H9 (cell line): Measurements from ENCODE around the gene EIF4E. TPM values are rescaled to one million over a fixed set of nuclear protein-coding genes. Genes with fewer than 3 reads are reported as not detected.

Source experiments
- DNase-seq: peaks from one replicate; pipeline ENCODE4 v3.0.0-alpha.2; 2017
- H2AFZ ChIP-seq: one replicate; pipeline ENCODE4 v1.6.1; 2013; ENCODE audit warnings: mild to moderate bottlenecking, low read length, control low read depth, moderate library complexity
- H2AK5ac ChIP-seq: 2 replicates; pipeline ENCODE4 v1.6.1; 2013; ENCODE audit warnings: low read length, control low read depth, mixed read lengths; ENCODE audit not compliant: insufficient read length
- H2BK120ac ChIP-seq: one replicate; pipeline ENCODE4 v1.6.1; 2013; ENCODE audit warnings: low read depth, mild to moderate bottlenecking, low read length, control low read depth, inconsistent platforms; ENCODE audit not compliant: poor library complexity, severe bottlenecking
- H2BK12ac ChIP-seq: 2 replicates; pipeline ENCODE4 v1.6.1; 2013; ENCODE audit warnings: low read length, control low read depth, mixed read lengths, low read depth; ENCODE audit not compliant: insufficient read length
- H2BK15ac ChIP-seq: 2 replicates; pipeline ENCODE4 v1.6.1; 2013; ENCODE audit warnings: low read depth, low read length, control low read depth
- H2BK20ac ChIP-seq: one replicate; pipeline ENCODE4 v1.6.1; 2013; ENCODE audit warnings: low read depth, mild to moderate bottlenecking, low read length, control low read depth, inconsistent platforms; ENCODE audit not compliant: poor library complexity, severe bottlenecking
- H2BK5ac ChIP-seq: 2 replicates; pipeline ENCODE4 v1.6.1; 2013; ENCODE audit warnings: low read length, control low read depth, mixed read lengths; ENCODE audit not compliant: insufficient read length
- H3K14ac ChIP-seq: 2 replicates; pipeline ENCODE4 v1.6.1; 2013; ENCODE audit warnings: low read length, control low read depth; ENCODE audit not compliant: insufficient read depth
- H3K18ac ChIP-seq: 2 replicates; pipeline ENCODE4 v1.6.1; 2013; ENCODE audit warnings: low read depth, mild to moderate bottlenecking, mixed read lengths, low read length, control low read depth; ENCODE audit not compliant: insufficient read length
- H3K23ac ChIP-seq: 2 replicates; pipeline ENCODE4 v1.6.1; 2013; ENCODE audit warnings: low read length, control low read depth, mixed read lengths, low read depth; ENCODE audit not compliant: insufficient read length
- H3K23me2 ChIP-seq: 2 replicates; pipeline ENCODE4 v1.6.1; 2013; ENCODE audit warnings: low read depth, mild to moderate bottlenecking, mixed read lengths, low read length, control low read depth; ENCODE audit not compliant: insufficient read length, poor library complexity, severe bottlenecking
- H3K27ac ChIP-seq: 2 replicates; pipeline ENCODE4 v1.5.1; 2013; ENCODE audit warnings: low read length, control low read depth, mixed read lengths, low read depth; ENCODE audit not compliant: insufficient read length
- H3K27me3 ChIP-seq: 2 replicates; pipeline ENCODE4 v1.6.1; 2013; ENCODE audit warnings: low read length, control low read depth, inconsistent platforms; ENCODE audit not compliant: insufficient read depth
- H3K4ac ChIP-seq: 2 replicates; pipeline ENCODE4 v1.6.1; 2013; ENCODE audit warnings: low read depth, mild to moderate bottlenecking, control low read depth, inconsistent platforms, low read length, moderate library complexity
- H3K4me1 ChIP-seq: 2 replicates; pipeline ENCODE4 v1.6.1; 2013; ENCODE audit warnings: low read length, control low read depth, inconsistent platforms; ENCODE audit not compliant: insufficient read depth
- H3K4me2 ChIP-seq: 2 replicates; pipeline ENCODE4 v1.6.1; 2013; ENCODE audit warnings: low read length, control low read depth, mixed read lengths; ENCODE audit not compliant: insufficient read length, insufficient read depth
- H3K56ac ChIP-seq: 2 replicates; pipeline ENCODE4 v1.6.1; 2013; ENCODE audit warnings: low read depth, mild to moderate bottlenecking, mixed read lengths, low read length, control low read depth; ENCODE audit not compliant: insufficient read length
- H3K79me1 ChIP-seq: 2 replicates; pipeline ENCODE4 v1.6.1; 2013; ENCODE audit warnings: low read depth, mild to moderate bottlenecking, moderate library complexity, low read length, control low read depth, inconsistent platforms; ENCODE audit not compliant: insufficient read depth, poor library complexity, severe bottlenecking
- H3K79me2 ChIP-seq: 2 replicates; pipeline ENCODE4 v1.6.1; 2013; ENCODE audit warnings: low read length, control low read depth, inconsistent platforms; ENCODE audit not compliant: insufficient read depth
- H3K9ac ChIP-seq: 2 replicates; pipeline ENCODE4 v1.6.1; 2013; ENCODE audit warnings: low read length, control low read depth, mixed read lengths; ENCODE audit not compliant: insufficient read length; ENCODE audit errors: extremely low read depth
- H3K9me3 ChIP-seq: one replicate; pipeline ENCODE4 v1.6.1; 2013; ENCODE audit warnings: low read depth, low read length, inconsistent platforms; ENCODE audit not compliant: control insufficient read depth
- H3T11ph ChIP-seq: one replicate; pipeline ENCODE4 v1.6.1; 2013; ENCODE audit warnings: mild to moderate bottlenecking, low read length, control low read depth, inconsistent platforms
- H4K20me1 ChIP-seq: one replicate; pipeline ENCODE4 v1.6.1; 2013; ENCODE audit not compliant: control insufficient read depth, insufficient read length, insufficient read depth
- H4K5ac ChIP-seq: 2 replicates; pipeline ENCODE4 v1.6.1; 2013; ENCODE audit warnings: low read depth, mild to moderate bottlenecking, mixed read lengths, low read length, control low read depth; ENCODE audit not compliant: insufficient read length
- H4K8ac ChIP-seq: replicated peaks from 2 replicates; pipeline ENCODE4 v1.6.1; 2013; ENCODE audit warnings: low read length, control low read depth, mixed read lengths, low read depth; ENCODE audit not compliant: insufficient read length
- H4K91ac ChIP-seq: 2 replicates; pipeline ENCODE4 v1.6.1; 2013; ENCODE audit warnings: low read depth, mild to moderate bottlenecking, moderate library complexity, mixed read lengths, low read length, control low read depth; ENCODE audit not compliant: insufficient read length
- H3K27ac Mint-ChIP-seq, 3 experiments: 2 replicates in 2 of 3; 3 replicates in 1 of 3; pipeline ENCODE4 v1.8.0; 2020 to 2021; ENCODE audit warnings: mixed read lengths in 3 of 3, mild to moderate bottlenecking in 1 of 3, moderate library complexity in 1 of 3
- H3K27me3 Mint-ChIP-seq: 2 replicates; pipeline ENCODE4 v1.8.0; 2021; ENCODE audit warnings: low read depth, mild to moderate bottlenecking, moderate library complexity, mixed read lengths
- H3K36me3 Mint-ChIP-seq, 3 experiments: 2 replicates in 2 of 3; 3 replicates in 1 of 3; pipeline ENCODE4 v1.8.0; 2020 to 2021; ENCODE audit warnings: low read depth in 3 of 3, mixed read lengths in 3 of 3; ENCODE audit not compliant: insufficient read depth in 1 of 3
- H3K4me1 Mint-ChIP-seq, 2 experiments: 2 replicates each; pipeline ENCODE4 v1.8.0; 2020; ENCODE audit warnings: mixed read lengths in 2 of 2
- H3K4me3 Mint-ChIP-seq, 2 experiments: 2 replicates in 1 of 2; 3 replicates in 1 of 2; pipeline ENCODE4 v1.8.0; 2020 to 2021; ENCODE audit warnings: mild to moderate bottlenecking in 2 of 2, mixed read lengths in 2 of 2, moderate library complexity in 1 of 2
- H3K9me3 Mint-ChIP-seq, 2 experiments: 2 replicates in 1 of 2; 3 replicates in 1 of 2; pipeline ENCODE4 v1.8.0; 2020; ENCODE audit warnings: mild to moderate bottlenecking in 2 of 2, mixed read lengths in 2 of 2, moderate library complexity in 1 of 2
- WGBS: extraction: QIAGEN DNeasy Blood & Tissue Kit; methylation state at CpG from one replicate; pipeline ENCODE4 v1.1.7; 2013; ENCODE audit warnings: missing lambda C conversion rate, low lambda C conversion rate, mixed read lengths; ENCODE audit not compliant: insufficient read length; ENCODE audit errors: extremely low coverage; 5-methylcytosine and 5-hydroxymethylcytosine counted together
- total RNA-seq: library from RNA; stranded (reverse); gene quantifications from 2 replicates; pipeline ENCODE4 v1.2.1, GENCODE V29; 2021
- TF ChIP-seq, protein P1 (sequence below): fragments of 200-600 bp; sonication (generic); conservative IDR thresholded peaks from 3 replicates; pipeline ENCODE4 v1.8.0; 2021; ENCODE audit warnings: antibody characterized with exemption, mild to moderate bottlenecking

EIF4E gene
- total RNA-seq, 1 experiment from 2014 or later: 163 TPM

DNA sequence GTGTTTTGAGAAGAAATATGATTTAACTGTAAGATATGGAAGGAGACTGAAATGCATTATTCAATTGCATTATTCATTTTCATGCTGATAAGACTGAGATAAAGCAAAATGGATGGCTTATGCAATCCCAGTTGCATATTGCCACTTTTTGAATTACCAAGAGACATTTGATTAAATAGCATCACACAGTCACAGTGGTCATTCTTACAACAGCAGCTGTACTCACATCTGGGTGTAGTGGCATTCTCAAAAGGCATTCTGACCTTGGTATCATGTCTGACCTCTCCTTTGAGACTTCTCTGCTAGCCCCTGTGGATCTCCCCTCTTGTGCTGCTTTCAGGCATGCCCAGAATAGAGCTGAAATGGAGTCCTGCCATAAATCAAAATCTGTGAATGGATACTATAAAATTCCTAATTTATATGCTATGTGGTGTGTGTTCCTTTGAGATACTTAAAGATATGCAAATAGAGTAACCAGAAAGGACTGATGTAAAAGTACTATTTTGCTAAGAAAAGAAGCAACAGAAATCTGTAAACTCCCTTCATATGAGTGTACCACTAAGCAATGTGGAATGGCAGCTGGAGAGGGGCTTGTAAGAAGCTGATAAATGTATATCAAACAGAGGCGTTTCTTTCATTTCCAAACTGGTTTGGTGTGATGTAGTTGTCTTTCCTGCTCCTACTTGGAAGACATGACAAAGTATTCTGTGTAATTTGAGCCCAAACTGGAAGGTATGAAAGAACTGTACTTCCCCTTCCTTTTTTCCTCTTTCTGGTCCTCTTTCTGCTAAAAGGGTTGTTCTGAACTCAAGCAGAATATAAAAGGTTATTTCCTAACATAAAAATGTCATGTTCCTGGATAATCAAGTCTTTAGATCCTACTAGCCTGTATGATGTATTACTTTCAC is 41.2 kb upstream of the EIF4E start:
- Mint-ChIP-seq H3K27ac (no peak overlapping the region), H3K27me3 (no peaks in the 10 kb centered on the region; the same call in 1 of the 2 replicates), H3K36me3 (no peaks in the 10 kb centered on the region), H3K9me3 (no peaks in the 10 kb centered on the region), H3K4me3 (no peak overlapping the region), H3K4me1 (peaks cover 7 to 11% of the 10 kb centered on the region in 2 experiments)
- Histone ChIP-seq H2BK12ac (no peak overlapping the region), H2AK5ac (no peak overlapping the region), H4K91ac (no peak overlapping the region), H3K23me2 (no peaks in the 10 kb centered on the region), H3T11ph (no peak overlapping the region), H2BK20ac (no peak overlapping the region), H3K79me2 (no peaks in the 10 kb centered on the region), H3K23ac (no peak overlapping the region), H4K8ac (no peak overlapping the region), H2BK120ac (no peak overlapping the region), H3K9me3 (no peaks in the 10 kb centered on the region), H3K14ac (no peak overlapping the region), H4K5ac (no peak overlapping the region), H3K18ac (no peak overlapping the region), H3K4ac (no peak overlapping the region), H2BK5ac (no peak overlapping the region), H3K27ac (no peak overlapping the region), H3K56ac (no peak overlapping the region), H3K4me1 (no peaks in the 10 kb centered on the region), H2BK15ac (no peak overlapping the region), H4K20me1 (no peaks in the 10 kb centered on the region), H3K4me2 (no peak overlapping the region), H2AFZ (no peak overlapping the region), H3K9ac (no peak overlapping the region), H3K27me3 (no peaks in the 10 kb centered on the region), H3K79me1 (no peaks in the 10 kb centered on the region)
- no peak for DNase-seq
- TF ChIP-seq, protein P1, sequence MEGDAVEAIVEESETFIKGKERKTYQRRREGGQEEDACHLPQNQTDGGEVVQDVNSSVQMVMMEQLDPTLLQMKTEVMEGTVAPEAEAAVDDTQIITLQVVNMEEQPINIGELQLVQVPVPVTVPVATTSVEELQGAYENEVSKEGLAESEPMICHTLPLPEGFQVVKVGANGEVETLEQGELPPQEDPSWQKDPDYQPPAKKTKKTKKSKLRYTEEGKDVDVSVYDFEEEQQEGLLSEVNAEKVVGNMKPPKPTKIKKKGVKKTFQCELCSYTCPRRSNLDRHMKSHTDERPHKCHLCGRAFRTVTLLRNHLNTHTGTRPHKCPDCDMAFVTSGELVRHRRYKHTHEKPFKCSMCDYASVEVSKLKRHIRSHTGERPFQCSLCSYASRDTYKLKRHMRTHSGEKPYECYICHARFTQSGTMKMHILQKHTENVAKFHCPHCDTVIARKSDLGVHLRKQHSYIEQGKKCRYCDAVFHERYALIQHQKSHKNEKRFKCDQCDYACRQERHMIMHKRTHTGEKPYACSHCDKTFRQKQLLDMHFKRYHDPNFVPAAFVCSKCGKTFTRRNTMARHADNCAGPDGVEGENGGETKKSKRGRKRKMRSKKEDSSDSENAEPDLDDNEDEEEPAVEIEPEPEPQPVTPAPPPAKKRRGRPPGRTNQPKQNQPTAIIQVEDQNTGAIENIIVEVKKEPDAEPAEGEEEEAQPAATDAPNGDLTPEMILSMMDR: no peak
- WGBS: no CpG with 5 or more reads among the region's 1 CpG
